NCI-H345 (cell line): ENCODE results near the gene PRRC2B.

Experiments used
- DNase-seq: peaks from one replicate; lab custom pipeline; 2025; lab: John Stamatoyannopoulos, UW

Gene PRRC2B

DNA sequence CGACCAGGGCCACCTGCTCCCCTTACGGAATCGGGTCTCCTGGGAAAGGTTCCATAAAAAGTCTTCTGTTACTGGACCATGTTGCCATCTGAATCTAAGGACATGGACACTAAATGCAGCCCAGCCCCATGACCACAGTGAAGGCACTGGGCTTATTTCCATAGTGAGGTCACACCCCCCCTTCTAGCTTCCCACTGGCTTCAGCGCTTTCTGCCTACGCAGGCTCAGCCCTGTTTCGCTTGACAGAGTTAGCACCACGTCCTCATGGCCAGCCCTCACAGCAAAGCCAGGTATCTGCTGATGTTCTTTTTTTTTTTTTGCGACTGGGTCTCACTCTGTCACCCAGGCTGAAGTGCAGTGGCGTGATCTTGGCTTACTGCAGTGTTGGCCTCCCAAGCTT, 123.0 kb downstream of the PRRC2B start:
- no peak for DNase-seq

DNA sequence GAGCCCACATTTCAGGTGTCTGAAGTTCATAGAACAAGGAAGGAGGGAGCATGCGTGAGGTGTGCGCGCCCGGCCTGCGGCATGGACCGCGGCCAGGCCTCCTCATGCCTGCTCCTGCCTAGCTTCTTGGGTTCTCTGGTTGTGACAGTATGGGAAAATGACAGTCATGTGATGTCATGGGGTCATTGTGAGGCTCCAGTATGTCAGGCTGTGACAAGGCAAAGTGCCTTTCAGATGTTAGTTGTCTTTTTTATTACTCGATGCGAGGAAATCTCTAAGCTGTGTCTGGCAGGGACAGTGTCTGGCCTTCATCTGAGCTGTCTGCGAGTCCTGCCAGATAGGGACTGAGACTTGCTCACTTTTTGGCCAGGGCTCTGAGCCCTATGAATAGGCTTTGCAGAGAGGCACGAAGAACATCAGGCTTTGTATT, 123.9 kb downstream of the PRRC2B start:
- no peak for DNase-seq

DNA sequence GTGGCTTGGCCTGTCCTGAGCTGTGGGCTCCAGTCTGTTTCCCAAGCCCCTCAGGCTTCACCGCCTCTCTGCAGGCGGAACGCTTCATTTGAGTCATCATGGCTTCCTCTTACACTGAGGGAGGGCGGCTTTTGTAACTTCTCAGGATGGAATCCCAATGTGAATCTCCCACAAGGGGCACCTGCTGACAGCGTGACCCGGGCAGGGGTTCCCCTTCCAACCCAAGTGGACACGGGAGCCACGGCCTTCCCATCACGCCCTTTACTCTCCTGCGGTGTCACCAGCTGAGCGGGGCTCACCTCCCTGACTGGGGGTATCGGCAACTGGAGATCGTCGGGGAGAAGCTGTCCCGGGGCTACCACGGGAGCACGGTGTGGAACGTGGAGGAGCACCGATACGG, 124.7 kb downstream of the PRRC2B start:
- DNase-seq, result no peak

- no peak for DNase-seq
Observed at GRCh38 chr9:131520503-131520902, 126.6 kb downstream of the PRRC2B start.

GRCh38 chr9:131521203-131521602, 127.3 kb downstream of the PRRC2B start:
- no peak for DNase-seq

DNA sequence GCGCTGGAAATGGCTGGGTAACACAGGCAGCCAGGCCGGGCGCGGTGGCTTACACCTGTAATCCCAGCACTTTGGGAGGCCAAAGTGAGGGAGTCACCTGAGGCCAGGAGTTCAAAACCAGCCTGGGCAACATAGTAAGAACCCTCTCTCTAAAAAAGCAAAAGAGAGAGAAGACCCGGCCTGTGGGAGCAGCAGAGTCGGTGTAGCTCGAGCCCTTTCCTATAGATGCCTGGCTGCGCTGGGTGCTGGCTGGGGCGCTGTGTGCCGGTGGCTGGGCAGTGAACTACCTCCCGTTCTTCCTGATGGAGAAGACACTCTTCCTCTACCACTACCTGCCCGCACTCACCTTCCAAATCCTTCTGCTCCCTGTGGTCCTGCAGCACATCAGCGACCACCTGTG, 127.9 kb downstream of the PRRC2B start:
- DNase-seq, result no peak

GRCh38 chr9:131522257-131523085, 128.6 kb downstream of the PRRC2B start:
- no peak for DNase-seq

- DNase-seq, result no peak
Observed at GRCh38 chr9:131523086-131523388, 129.2 kb downstream of the PRRC2B start.

GRCh38 chr9:131523451-131524435, 129.9 kb downstream of the PRRC2B start:
- no peak for DNase-seq

GRCh38 chr9:131524665-131525315, 130.9 kb downstream of the PRRC2B start:
- no peak for DNase-seq

- DNase-seq, result no peak
Observed at GRCh38 chr9:131525643-131526565, 132.0 kb downstream of the PRRC2B start.

- no peak for DNase-seq
Observed at GRCh38 chr9:131528186-131528585, 134.3 kb downstream of the PRRC2B start.

- no peak for DNase-seq
Observed at GRCh38 chr9:131528886-131529505, 135.1 kb downstream of the PRRC2B start.

- no peak for DNase-seq
Observed at GRCh38 chr9:131529597-131530545, 136.0 kb downstream of the PRRC2B start.

DNA sequence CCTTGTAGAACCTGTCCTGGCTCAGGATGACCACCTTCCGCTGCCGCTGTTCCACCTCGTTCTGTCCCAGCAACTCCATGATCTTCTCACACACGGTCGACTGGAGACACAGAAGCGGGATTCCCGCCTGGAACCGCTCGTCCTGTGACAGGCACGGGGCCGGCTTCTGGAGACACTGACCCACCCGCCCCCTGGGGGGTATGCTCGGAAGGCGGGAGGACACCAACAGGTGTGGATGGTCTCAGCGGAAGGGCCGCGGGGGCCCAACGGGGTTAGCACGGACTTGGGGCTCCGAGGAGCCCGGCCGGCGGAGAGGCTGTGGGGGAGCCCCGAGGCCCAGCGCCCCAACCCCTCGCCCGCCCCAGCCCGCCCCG, 136.6 kb downstream of the PRRC2B start:
- peak; percentile 11 for DNase-seq

GRCh38 chr9:131530920-131531832, 137.3 kb downstream of the PRRC2B start, which contains the start of gene UCK1:
TSS of gene UCK1 (minus strand) at chr9:131531263. CDS start at chr9:131531174, 89 bp downstream.
- peak; percentile 90 for DNase-seq

DNA sequence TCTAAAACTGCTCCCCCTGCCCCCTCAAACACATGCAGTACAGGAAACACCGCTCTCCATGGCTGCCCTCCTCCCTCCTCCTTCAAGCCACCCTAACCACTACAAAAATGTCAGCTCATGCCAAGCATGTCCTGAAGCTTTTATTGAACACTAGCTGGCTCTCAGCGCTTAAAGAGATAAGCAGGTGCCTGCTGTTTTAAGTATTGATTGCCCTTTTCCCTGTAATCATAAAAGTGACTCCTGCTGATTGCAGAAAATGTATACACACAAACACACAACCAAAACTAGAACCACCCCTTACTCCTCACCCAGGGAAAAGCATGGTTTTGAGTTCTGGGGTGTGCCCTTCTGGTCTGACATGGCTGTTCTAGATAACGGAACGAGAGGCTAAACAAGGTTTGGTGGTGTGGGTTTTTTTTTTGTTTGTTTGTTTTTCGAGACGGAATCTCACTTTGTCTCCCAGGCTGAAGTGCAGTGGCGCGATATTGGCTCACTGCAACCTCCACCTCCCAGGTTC, 140.9 kb downstream of the PRRC2B start:
- DNase-seq, result peak; percentile 83

- DNase-seq, result no peak
Observed at GRCh38 chr9:131537946-131538345, 144.1 kb downstream of the PRRC2B start.
